ENCODE results near the gene COA1. TPM values are rescaled to one million over a fixed set of nuclear protein-coding genes. Genes with fewer than 3 reads are reported as not detected.
"Not testable (repeated sequence)": the region's sequence is repeated elsewhere in the genome, so short reads cannot be mapped to it uniquely, and the experiment has no call there.

COA1 gene
- total and polyA plus RNA-seq, 7 experiments from 2014 or later, result 51.3 to 86.6 (median 67.0) TPM

DNA sequence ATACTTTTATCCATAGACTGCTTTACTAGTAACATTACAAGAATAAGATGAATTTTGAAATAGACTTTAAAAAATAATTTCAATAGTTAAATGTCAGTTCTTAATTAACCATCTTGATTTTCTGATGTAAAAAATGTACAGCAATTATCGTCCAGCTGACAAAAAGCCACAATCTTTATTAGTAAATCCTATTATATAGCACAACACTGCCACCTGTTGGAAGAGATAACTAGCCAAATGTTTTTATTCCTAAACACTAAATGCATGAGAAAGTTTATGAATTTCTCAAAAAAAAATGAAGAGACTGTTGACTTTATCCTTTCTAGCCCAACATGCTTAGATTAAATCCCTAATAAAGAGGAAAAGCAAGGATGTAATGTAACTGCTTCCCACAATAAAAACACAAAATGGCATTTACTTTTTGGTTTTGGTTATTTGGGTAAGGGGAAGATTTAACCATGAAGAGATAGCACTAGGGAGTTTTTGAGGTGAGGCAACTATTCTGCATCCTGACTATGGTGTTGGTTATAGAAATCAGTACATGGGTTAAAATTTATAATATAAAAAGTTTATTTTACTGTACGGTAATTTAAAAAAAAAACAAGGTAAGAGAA is 8.0 kb downstream of the COA1 start:
- H3K4me3 ChIP-seq (ENCODE audit: low read length), result no peak overlapping the region
- Mint-ChIP-seq H3K27me3 (no peaks in the 10 kb centered on the region), H3K9me3 (peaks cover 0 to under 1% (median 0%) of the 10 kb centered on the region in 11 donors), H3K4me1 (peaks cover 22 to 73% (median 57%) of the 10 kb centered on the region in 7 donors), H3K4me3 (no peak overlapping the region), H3K36me3 (peaks cover under 1 to 11% (median 7%) of the 10 kb centered on the region in 5 donors), H3K27ac (peak overlapping the region in 3 of 9 donors; percentile 18 to 79 (median 77))
- POLR2A ChIA-PET, result interaction anchor here (5.2 kb wide), 1 partner anchor 139 kb away, joined by 30 read pairs; the partner anchor contains the start of gene STK17A
- intact Hi-C loops (cut with micrococcal nuclease), result loop anchor here (1.0 to 10.0 kb wide), 8 partner anchors 21 to 780 kb away; no protein-coding TSS in a partner anchor
- ATAC-seq (peak; percentile 61), DNase-seq (peak in 7 of 9 donors; percentile 44 to 65 (median 54))
- no peaks in the 10 kb centered on the region for H3K9me3 ChIP-seq (ENCODE audit: control insufficient read depth in 2 of 3, low read length in 3 of 3)
- CTCF ChIA-PET, result interaction anchor here (0.6 to 7.4 kb wide), 17 partner anchors 15 to 1273 kb away, joined by 3 to 96 read pairs (median 4); partner anchors contain the start of gene STK17A
- no peak overlapping the region for H3K27ac ChIP-seq (ENCODE audit: low read depth, low read length)
- no peaks in the 10 kb centered on the region for H3K27me3 ChIP-seq (ENCODE audit: control insufficient read depth in 2 of 2, insufficient read depth in 2 of 2, low read length in 2 of 2)
- no peaks in the 10 kb centered on the region for H3K36me3 ChIP-seq (ENCODE audit: control insufficient read depth in 2 of 3, insufficient read depth in 3 of 3, low read length in 3 of 3)
- H3K4me1 ChIP-seq (ENCODE audit: control insufficient read depth in 2 of 2, insufficient read depth in 2 of 2, low read length in 2 of 2), result peaks cover 0 to 4% of the 10 kb centered on the region in 2 donors

DNA sequence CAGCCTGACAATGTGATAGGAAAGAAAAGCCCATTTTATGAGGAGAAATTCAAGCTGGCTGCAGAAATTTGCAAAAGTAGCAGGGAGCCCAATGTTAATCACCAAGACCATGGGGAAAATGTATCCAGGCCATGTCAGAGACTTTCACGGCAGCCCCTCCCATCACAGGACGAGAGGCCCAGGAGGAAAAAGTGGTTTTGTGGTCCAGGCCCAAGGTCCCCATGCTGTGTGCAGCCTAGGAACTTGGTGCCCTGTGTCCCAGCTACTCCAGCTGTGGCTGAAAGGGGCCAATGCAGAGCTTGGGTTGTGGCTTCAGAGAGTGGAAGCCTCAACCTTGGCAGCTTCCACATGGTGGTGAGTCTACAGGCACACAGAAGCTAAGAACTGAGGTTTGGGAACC is 12.7 kb downstream of the COA1 start:
- Histone ChIP-seq H3K36me3 (ENCODE audit: control insufficient read depth in 2 of 3, insufficient read depth in 3 of 3, low read length in 3 of 3) (no peaks in the 10 kb centered on the region), H3K27ac (ENCODE audit: low read depth, low read length) (no peak overlapping the region), H3K9me3 (ENCODE audit: control insufficient read depth in 2 of 3, low read length in 3 of 3) (no peaks in the 10 kb centered on the region), H3K27me3 (ENCODE audit: control insufficient read depth in 2 of 2, insufficient read depth in 2 of 2, low read length in 2 of 2) (no peaks in the 10 kb centered on the region), H3K4me1 (ENCODE audit: control insufficient read depth in 2 of 2, insufficient read depth in 2 of 2, low read length in 2 of 2) (no peaks in the 10 kb centered on the region), H3K4me3 (ENCODE audit: low read length) (no peak overlapping the region)
- no peak for DNase-seq
- CTCF ChIA-PET, result interaction anchor here (0.7 to 7.4 kb wide), 2 partner anchors 16 to 135 kb away, joined by 5 to 96 read pairs; partner anchors contain the start of gene STK17A
- Mint-ChIP-seq H3K4me1 (peaks cover 18 to 72% (median 60%) of the 10 kb centered on the region in 7 donors), H3K9me3 (peaks cover 0 to 6% (median 0%) of the 10 kb centered on the region in 11 donors), H3K36me3 (peaks cover 6 to 24% (median 9%) of the 10 kb centered on the region in 5 donors), H3K27ac (peak overlapping the region in 1 of 9 donors; percentile 38), H3K4me3 (no peak overlapping the region), H3K27me3 (no peaks in the 10 kb centered on the region)
- POLR2A ChIA-PET, result interaction anchor here (0.6 kb wide), 1 partner anchor 16 kb away, joined by 4 read pairs; no protein-coding TSS in a partner anchor
- intact Hi-C loops (cut with micrococcal nuclease), result no loop called here
- no peak for ATAC-seq

DNA sequence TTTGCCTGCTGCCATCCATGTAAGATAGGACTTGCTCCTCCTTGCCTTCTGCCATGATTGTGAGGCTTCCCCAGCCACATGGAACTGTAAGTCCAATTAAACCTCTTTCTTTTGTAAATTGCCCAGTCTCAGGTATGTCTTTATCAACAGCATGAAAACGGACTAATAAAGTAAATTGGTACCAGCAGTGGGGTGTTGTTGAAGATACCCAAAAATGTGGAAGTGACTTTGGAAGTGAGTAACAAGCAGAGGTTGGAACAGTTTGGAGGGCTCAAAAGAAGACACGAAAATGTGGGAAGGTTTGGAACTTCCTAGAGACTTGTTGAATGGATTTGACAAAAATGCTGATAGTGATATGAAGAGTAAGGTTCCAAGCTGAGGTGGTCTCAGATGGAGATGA is 13.4 kb downstream of the COA1 start:
- H3K4me3 ChIP-seq (ENCODE audit: low read length); ATAC-seq; H3K27me3 ChIP-seq (ENCODE audit: control insufficient read depth in 2 of 2, insufficient read depth in 2 of 2, low read length in 2 of 2); H3K27ac ChIP-seq (ENCODE audit: low read depth, low read length); DNase-seq; H3K4me3 Mint-ChIP-seq; intact Hi-C loops (cut with micrococcal nuclease); H3K9me3 Mint-ChIP-seq; H3K4me1 ChIP-seq (ENCODE audit: control insufficient read depth in 2 of 2, insufficient read depth in 2 of 2, low read length in 2 of 2); H3K27ac Mint-ChIP-seq; POLR2A ChIA-PET; H3K9me3 ChIP-seq (ENCODE audit: control insufficient read depth in 2 of 3, low read length in 3 of 3); H3K27me3 Mint-ChIP-seq; H3K36me3 ChIP-seq (ENCODE audit: control insufficient read depth in 2 of 3, insufficient read depth in 3 of 3, low read length in 3 of 3): not testable (repeated sequence)
- CTCF ChIA-PET, result interaction anchor here (0.7 to 7.4 kb wide), 4 partner anchors 16 to 134 kb away, joined by 3 to 96 read pairs (median 7); partner anchors contain the start of gene STK17A
- Mint-ChIP-seq H3K4me1 (peaks cover 16 to 72% (median 61%) of the 10 kb centered on the region in 7 donors), H3K36me3 (peaks cover 6 to 24% (median 9%) of the 10 kb centered on the region in 5 donors)

DNA sequence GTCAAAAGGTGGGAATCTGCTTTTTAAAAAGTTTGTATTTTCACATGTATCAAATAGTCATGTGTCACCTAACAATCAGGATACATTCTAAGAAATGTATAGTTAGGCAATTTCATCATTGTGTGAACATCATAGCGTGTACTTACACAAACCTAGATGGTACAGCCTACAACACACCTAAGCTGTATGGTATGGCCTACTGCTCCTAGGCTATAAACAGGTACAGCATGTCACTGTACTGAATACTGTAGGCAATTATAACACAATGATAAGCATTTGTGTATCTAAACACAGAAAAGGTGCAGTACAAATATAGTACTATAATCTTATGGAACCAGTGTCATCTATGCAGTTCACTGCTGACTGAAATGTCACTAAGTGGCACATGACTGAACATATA is 17.8 kb downstream of the COA1 start:
- Mint-ChIP-seq H3K4me3 (no peak overlapping the region), H3K4me1 (peaks cover 6 to 64% (median 54%) of the 10 kb centered on the region in 7 donors), H3K27ac (no peak overlapping the region), H3K9me3 (peaks cover 0 to 6% (median 0%) of the 10 kb centered on the region in 11 donors), H3K36me3 (peaks cover 6 to 27% (median 15%) of the 10 kb centered on the region in 5 donors), H3K27me3 (no peaks in the 10 kb centered on the region)
- no peaks in the 10 kb centered on the region for H3K36me3 ChIP-seq (ENCODE audit: control insufficient read depth in 2 of 3, insufficient read depth in 3 of 3, low read length in 3 of 3)
- no peaks in the 10 kb centered on the region for H3K9me3 ChIP-seq (ENCODE audit: control insufficient read depth in 2 of 3, low read length in 3 of 3)
- H3K27me3 ChIP-seq (ENCODE audit: control insufficient read depth in 2 of 2, insufficient read depth in 2 of 2, low read length in 2 of 2), result no peaks in the 10 kb centered on the region
- intact Hi-C loops (cut with micrococcal nuclease), result no loop called here
- no peak overlapping the region for H3K4me3 ChIP-seq (ENCODE audit: low read length)
- DNase-seq, result no peak
- POLR2A ChIA-PET, result no interaction called here
- H3K27ac ChIP-seq (ENCODE audit: low read depth, low read length), result no peak overlapping the region
- CTCF ChIA-PET, result interaction anchor here (0.6 to 2.2 kb wide), 6 partner anchors 11 to 137 kb away, joined by 3 to 7 read pairs (median 3); partner anchors contain the start of gene STK17A
- no peaks in the 10 kb centered on the region for H3K4me1 ChIP-seq (ENCODE audit: control insufficient read depth in 2 of 2, insufficient read depth in 2 of 2, low read length in 2 of 2)
- ATAC-seq, result no peak

DNA sequence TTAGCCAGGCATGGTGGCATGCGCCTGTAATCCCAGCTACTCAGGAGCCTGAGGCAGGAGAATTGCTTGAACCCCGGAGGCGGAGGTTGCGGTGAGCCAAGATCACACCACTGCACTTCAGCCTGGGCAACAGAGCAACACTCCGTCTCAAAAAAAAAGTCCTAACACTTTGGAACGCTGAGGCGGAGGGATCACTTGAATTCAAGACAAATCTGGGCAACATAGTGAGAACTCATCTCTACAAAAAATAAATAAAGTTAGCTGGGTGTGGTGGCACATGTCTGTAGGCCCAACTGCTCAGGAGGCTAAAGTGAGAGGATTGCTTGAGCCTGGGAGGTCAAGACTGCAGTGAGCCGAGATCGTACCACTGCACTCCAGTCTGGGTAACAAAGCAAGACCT is 21.3 kb downstream of the COA1 start:
- H3K27me3 Mint-ChIP-seq; H3K27me3 ChIP-seq (ENCODE audit: control insufficient read depth in 2 of 2, insufficient read depth in 2 of 2, low read length in 2 of 2); H3K36me3 ChIP-seq (ENCODE audit: control insufficient read depth in 2 of 3, insufficient read depth in 3 of 3, low read length in 3 of 3); H3K4me3 ChIP-seq (ENCODE audit: low read length); intact Hi-C loops (cut with micrococcal nuclease); DNase-seq; H3K9me3 ChIP-seq (ENCODE audit: control insufficient read depth in 2 of 3, low read length in 3 of 3); ATAC-seq; H3K4me3 Mint-ChIP-seq; POLR2A ChIA-PET; H3K27ac ChIP-seq (ENCODE audit: low read depth, low read length): not testable (repeated sequence)
- H3K4me1 Mint-ChIP-seq, result peaks cover 24 to 66% (median 54%) of the 10 kb centered on the region in 7 donors
- CTCF ChIA-PET, result interaction anchor here (1.3 kb wide), 1 partner anchor 125 kb away, joined by 7 read pairs; the partner anchor contains the start of gene STK17A
- peaks cover 0 to 20% (median 0%) of the 10 kb centered on the region in 11 donors for H3K9me3 Mint-ChIP-seq
- peaks cover 0 to 13% of the 10 kb centered on the region in 2 donors for H3K4me1 ChIP-seq (ENCODE audit: control insufficient read depth in 2 of 2, insufficient read depth in 2 of 2, low read length in 2 of 2)
- peak overlapping the region in 1 of 9 donors; percentile 32 for H3K27ac Mint-ChIP-seq
- H3K36me3 Mint-ChIP-seq, result peaks cover 0 to 39% (median 21%) of the 10 kb centered on the region in 5 donors

DNA sequence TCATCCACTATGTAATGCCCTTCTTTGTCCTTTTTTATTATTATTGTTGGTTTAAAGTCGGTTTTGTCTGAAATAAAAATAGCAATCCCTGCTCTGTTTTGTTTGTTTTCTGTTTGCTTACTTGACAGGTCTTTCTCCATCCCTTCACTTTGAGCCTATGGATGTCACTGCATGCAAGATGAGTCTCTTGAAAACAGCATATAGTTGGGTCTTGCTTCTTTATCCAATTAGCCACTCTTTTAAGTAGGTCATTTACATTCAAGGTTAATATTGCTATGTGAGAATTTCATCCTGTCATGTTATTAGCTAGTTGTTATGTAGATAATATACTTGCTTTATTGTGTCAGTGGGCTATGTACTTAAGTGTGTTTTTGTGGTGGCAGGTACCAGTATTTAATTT is 25.8 kb downstream of the COA1 start:
- Histone ChIP-seq H3K9me3 (ENCODE audit: control insufficient read depth in 2 of 3, low read length in 3 of 3) (no peaks in the 10 kb centered on the region), H3K4me1 (ENCODE audit: control insufficient read depth in 2 of 2, insufficient read depth in 2 of 2, low read length in 2 of 2) (peaks cover 12 to 26% of the 10 kb centered on the region in 2 donors), H3K36me3 (ENCODE audit: control insufficient read depth in 2 of 3, insufficient read depth in 3 of 3, low read length in 3 of 3) (no peaks in the 10 kb centered on the region), H3K27me3 (ENCODE audit: control insufficient read depth in 2 of 2, insufficient read depth in 2 of 2, low read length in 2 of 2) (no peaks in the 10 kb centered on the region), H3K4me3 (ENCODE audit: low read length) (no peak overlapping the region), H3K27ac (ENCODE audit: low read depth, low read length) (no peak overlapping the region)
- ATAC-seq (no peak), DNase-seq (no peak)
- Mint-ChIP-seq H3K9me3 (peaks cover 0 to 18% (median 0%) of the 10 kb centered on the region in 11 donors), H3K4me1 (peaks cover 27 to 64% (median 50%) of the 10 kb centered on the region in 7 donors), H3K27me3 (no peaks in the 10 kb centered on the region), H3K27ac (peak overlapping the region in 2 of 9 donors; percentile 39 to 72), H3K36me3 (peaks cover 0 to 42% (median 21%) of the 10 kb centered on the region in 5 donors), H3K4me3 (no peak overlapping the region)
- ChIA-PET CTCF (interaction anchor here (0.9 to 3.8 kb wide), 2 partner anchors 122 to 125 kb away, joined by 3 to 45 read pairs; partner anchors contain the start of gene STK17A), POLR2A (interaction anchor here (0.9 kb wide), 1 partner anchor 121 kb away, joined by 4 read pairs; the partner anchor contains the start of gene STK17A)
- intact Hi-C loops (cut with micrococcal nuclease), result no loop called here

Data from naive thymus-derived CD4-positive, alpha-beta T cell (primary cell).